ACHN (cell line): ENCODE measurements around the gene BDKRB2.

Experiments used
- DNase-seq: peaks from one replicate; pipeline ENCODE4 v3.0.0-alpha.2; 2015
- in situ Hi-C: cut with HindIII; loops from 2 replicates; pipeline ENCODE4 v1.10.0; 2017; ENCODE audit warnings: low sequenced_read_pairs, low pct_ligation_motif_present, low pct_unique_long_range_greater_than_20kb

BDKRB2 gene

GRCh38 chr14:96260341-96260821 is 55.7 kb downstream of the BDKRB2 start:
- in situ Hi-C loops: no loop called here
- no peak for DNase-seq

GRCh38 chr14:96261053-96261452 is 56.4 kb downstream of the BDKRB2 start:
- in situ Hi-C loops: no loop called here
- no peak for DNase-seq

GRCh38 chr14:96261772-96262655 is 57.4 kb downstream of the BDKRB2 start:
- DNase-seq: no peak
- in situ Hi-C loops: no loop called here

- in situ Hi-C loops: no loop called here
- DNase-seq: no peak
Observed at GRCh38 chr14:96263347-96264199, 58.9 kb downstream of the BDKRB2 start.

DNA sequence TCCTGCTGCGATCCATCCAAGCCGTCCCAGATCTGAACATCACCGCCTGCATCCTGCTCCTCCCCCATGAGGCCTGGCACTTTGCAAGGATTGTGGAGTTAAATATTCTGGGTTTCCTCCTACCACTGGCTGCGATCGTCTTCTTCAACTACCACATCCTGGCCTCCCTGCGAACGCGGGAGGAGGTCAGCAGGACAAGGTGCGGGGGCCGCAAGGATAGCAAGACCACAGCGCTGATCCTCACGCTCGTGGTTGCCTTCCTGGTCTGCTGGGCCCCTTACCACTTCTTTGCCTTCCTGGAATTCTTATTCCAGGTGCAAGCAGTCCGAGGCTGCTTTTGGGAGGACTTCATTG is 59.5 kb downstream of the BDKRB2 start:
- DNase-seq: no peak
- in situ Hi-C loops: no loop called here

DNA sequence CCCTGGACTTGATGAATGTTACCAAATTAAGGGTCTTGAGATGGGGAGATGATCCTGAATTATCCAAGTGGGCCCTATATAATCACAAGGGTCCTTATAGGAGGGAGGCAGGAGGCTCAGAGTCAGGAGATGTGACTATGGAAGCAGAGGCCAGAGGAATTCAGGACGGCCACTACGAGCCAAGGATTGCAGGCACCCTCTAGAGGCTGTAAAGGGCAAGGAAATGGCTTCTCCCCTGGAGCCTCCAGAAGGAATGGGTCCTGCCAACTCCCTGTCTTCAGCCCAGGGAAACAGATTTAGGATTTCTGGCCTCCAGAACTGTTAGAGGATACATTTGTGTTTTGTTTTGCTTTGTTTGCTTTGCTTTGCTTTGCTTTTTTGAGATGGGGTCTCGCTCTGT is 60.2 kb downstream of the BDKRB2 start:
- peak; percentile 28 for DNase-seq
- in situ Hi-C loops: no loop called here

GRCh38 chr14:96265383-96266095 is 60.9 kb downstream of the BDKRB2 start:
- in situ Hi-C loops: no loop called here
- DNase-seq: no peak

- in situ Hi-C loops: no loop called here
Observed at GRCh38 chr14:96267336-96267735, 62.7 kb downstream of the BDKRB2 start.

DNA sequence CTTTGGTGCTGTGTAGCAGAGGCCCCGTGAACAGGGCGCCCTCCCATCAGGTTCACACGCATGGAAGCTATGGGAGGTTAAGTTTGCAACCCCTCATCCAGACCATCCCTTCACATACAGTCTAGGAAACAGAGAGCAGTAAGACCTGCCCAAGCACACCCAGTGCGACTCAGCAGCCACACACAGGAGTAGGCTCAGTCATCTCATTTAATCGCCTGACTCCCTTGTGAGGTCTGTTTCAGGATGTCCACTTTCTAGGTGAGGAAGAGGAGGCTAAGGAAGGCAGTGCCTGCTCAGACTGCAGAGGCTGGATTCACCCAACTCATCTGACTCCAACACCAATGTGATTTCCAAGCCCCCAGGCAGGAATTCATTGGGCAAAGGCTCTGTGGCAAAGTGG is 63.3 kb downstream of the BDKRB2 start:
- in situ Hi-C loops: no loop called here

More at GRCh38 chr14:96267336-96267735, 62.7 kb downstream of the BDKRB2 start:
- DNase-seq: no peak

DNA sequence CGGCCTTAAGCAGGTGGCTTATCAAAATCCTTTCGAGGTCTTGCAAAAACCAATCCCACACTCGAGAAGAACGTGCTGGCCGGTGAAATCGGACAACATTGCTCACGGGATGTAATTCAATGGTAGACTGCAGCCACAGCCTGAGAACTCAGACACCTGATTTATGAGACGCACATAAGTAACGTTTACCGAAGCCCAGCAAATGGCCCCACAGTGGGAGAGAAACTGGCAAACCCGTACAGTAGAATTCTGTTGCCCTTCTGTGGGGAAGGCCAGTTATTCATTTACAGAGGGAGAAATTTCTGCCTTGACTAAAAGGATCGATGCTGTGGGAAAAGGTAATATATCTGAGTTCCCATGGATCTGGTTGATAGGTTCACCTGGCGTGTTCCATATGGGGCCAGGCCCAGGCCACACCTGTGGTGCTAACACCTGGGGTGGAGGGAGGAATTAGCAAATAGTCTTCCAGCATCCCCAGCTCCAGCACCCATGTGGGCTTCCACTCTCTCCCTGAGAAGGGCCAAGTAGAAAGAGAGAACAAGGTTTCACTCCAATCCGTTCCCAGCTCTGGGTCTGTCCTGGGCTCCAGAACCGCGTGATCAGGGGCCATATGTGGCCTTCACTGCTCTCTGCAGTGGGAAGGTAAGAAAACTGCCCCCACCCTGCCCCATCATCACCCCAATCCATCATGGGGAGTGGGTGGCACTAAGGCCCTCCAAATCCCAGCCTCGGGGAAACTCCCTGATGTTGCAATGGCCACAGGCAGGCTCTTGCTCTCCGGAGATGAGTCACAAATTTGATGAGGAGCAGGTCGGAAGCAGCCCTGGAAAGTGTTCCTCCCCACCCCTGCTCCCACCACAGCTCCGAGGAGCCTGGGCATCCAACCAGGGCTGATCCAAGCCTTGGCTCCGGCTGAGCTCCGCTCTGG is 64.1 kb downstream of the BDKRB2 start:
- peak; percentile 82 for DNase-seq
- in situ Hi-C loops: no loop called here

More for the DNA sequence above, 63.3 kb downstream of the BDKRB2 start:
- no peak for DNase-seq

DNA sequence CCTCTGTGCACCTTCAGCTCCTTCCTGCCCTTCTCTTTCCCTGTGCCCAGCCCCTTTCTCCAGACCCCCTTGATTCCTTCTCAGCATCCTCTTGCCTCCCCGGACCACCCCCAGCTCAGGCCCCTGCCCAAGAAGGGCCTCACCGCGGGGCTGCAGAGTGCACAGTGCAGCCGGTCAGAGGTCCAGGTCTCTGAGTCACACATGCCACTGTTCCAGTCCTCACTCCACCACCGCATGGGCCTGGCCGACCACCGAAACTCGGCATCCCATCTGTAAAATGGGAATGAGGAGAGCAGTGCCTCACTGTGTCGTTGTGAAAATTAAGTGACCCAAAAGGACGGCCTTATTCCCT is 64.7 kb downstream of the BDKRB2 start:
- DNase-seq: no peak
- in situ Hi-C loops: no loop called here

DNA sequence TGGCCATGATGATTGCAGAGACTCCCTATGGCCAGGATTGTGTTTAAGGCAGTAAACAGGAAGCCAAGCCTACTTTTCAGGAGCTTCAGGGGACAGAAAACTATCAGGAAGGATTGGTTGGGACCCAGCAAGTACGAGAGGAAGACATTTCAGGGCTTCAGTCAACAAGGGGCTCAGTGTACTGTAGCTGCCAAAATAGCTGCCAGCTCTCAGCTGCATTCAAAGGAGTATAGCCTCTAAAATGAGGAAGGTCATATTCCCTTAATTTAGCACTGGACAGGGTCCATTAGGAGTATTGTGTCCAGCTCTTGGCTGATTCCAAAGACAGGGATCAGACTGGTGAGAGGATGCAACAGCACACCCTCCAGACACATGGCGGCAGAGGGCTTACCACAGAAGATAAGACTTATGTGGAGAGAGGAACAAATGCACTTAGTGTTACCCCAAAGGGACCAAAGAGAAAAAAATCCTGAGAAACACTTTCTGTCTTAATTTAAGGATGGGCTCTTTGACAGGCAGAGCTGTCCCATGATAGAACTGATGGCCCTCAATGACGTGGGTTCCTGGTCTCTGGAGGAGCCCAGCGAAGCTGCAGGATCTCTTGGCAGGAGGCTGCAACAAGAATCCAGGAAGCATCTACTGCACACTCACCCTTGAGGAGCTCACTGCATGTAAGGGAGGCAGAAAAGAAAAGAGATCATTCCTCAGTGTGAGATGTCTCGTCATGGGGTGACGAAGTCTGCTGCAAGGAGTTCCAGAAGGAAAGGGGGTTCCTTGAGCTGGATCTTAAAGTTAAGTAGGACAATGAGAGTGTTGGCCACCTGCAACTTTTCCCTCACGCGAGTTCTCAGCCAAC is 66.2 kb downstream of the BDKRB2 start:
- DNase-seq: no peak
- in situ Hi-C loops: no loop called here

DNA sequence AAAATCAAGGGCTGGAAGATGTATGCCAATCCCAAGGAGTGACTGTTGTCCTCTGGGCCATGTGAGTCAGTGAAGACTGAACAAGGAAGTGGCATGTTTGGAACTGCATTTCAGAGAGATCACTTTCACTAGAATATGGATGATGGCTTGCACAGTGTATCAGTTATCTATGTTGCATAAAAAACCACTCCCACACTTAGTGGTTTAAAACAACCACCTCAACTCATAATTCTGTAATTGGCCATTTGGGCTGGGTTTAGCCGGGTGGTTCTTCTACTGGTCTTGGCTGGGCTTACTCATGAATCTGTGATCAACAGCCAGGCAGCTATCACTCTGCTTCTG is 66.8 kb downstream of the BDKRB2 start:
- in situ Hi-C loops: no loop called here
- DNase-seq: no peak

GRCh38 chr14:96272777-96273473 is 68.3 kb downstream of the BDKRB2 start:
- no peak for DNase-seq
- in situ Hi-C loops: no loop called here

DNA sequence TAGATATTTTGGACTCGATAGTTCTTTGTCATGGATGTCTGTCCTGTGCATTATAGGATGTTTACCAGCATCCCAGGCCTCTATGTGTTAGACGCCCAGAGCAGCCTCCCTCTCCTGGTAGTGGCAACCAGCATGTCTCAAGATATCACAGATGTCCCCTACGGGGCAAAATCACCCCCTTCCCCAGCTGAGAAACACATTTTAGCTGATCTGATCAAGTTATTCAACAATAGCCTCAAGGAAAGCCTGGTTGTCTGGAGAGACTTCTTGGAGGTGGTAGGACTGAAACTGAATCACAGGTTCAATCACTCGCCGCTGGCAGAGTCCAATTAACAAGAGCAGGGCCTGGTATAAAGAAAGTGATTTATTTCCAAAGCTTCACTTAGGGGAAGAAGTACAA is 69.0 kb downstream of the BDKRB2 start:
- DNase-seq: no peak
- in situ Hi-C loops: no loop called here

GRCh38 chr14:96274122-96274521 is 69.5 kb downstream of the BDKRB2 start:
- no peak for DNase-seq
- in situ Hi-C loops: no loop called here

DNA sequence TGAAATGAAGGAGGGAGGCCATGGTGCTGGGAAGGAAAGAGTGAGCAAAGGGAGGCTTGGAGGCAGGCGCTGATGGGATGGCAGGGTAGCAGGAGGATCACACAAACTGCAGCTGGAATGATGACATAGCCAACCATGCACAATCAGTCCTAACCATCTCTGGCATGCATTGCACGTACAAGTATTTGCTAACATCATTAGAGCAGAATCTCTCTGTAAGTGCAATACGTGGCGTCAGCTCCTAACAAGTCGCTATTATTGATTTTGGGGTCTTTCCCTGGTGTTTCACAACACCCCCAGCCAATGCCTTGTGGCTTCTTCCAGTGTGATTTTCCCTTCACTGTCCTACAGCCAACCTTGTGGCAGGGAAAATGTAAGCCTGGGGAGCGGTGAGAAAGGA is 69.9 kb downstream of the BDKRB2 start:
- in situ Hi-C loops: no loop called here
- no peak for DNase-seq
